T1000 (cell line): ENCODE results near the gene GGNBP2.

ENCODE experiments used
- DNase-seq: peaks from one replicate; lab custom pipeline; 2025; ENCODE audit warnings: mixed read lengths; lab: John Stamatoyannopoulos, UW

Gene GGNBP2

GRCh38 chr17:36566081-36566480 is 21.4 kb downstream of the GGNBP2 start:
- DNase-seq, result no peak

GRCh38 chr17:36575028-36575427 is 30.3 kb downstream of the GGNBP2 start:
- DNase-seq, result no peak

GRCh38 chr17:36576793-36577192 is 32.1 kb downstream of the GGNBP2 start:
- no peak for DNase-seq

GRCh38 chr17:36578671-36579070 is 34.0 kb downstream of the GGNBP2 start:
- no peak for DNase-seq

GRCh38 chr17:36583787-36584186 is 39.1 kb downstream of the GGNBP2 start:
- DNase-seq, result no peak

- DNase-seq, result no peak
Observed at GRCh38 chr17:36586138-36586537, 41.4 kb downstream of the GGNBP2 start.

GRCh38 chr17:36590082-36590481 is 45.4 kb downstream of the GGNBP2 start:
- DNase-seq, result no peak

GRCh38 chr17:36591434-36592315 is 47.0 kb downstream of the GGNBP2 start, which contains the start of gene DHRS11:
Gene DHRS11, plus strand, starts transcription at chr17:36591879. Its CDS starts 131 bp downstream, at chr17:36592010.
- peak; percentile 69 for DNase-seq

GRCh38 chr17:36592316-36592715 is 47.6 kb downstream of the GGNBP2 start:
- DNase-seq, result no peak

GRCh38 chr17:36592716-36593321 is 48.1 kb downstream of the GGNBP2 start:
- no peak for DNase-seq

GRCh38 chr17:36593656-36594316 is 49.1 kb downstream of the GGNBP2 start:
- DNase-seq, result no peak

- no peak for DNase-seq
Observed at GRCh38 chr17:36594626-36595401, 50.1 kb downstream of the GGNBP2 start.

- no peak for DNase-seq
Observed at GRCh38 chr17:36597226-36597625, 52.5 kb downstream of the GGNBP2 start.

- no peak for DNase-seq
Observed at GRCh38 chr17:36597866-36598777, 53.4 kb downstream of the GGNBP2 start.

GRCh38 chr17:36598951-36599401 is 54.3 kb downstream of the GGNBP2 start:
- DNase-seq, result no peak

GRCh38 chr17:36599546-36600250 is 55.0 kb downstream of the GGNBP2 start:
- no peak for DNase-seq

GRCh38 chr17:36600465-36600864 is 55.7 kb downstream of the GGNBP2 start:
- no peak for DNase-seq

GRCh38 chr17:36600936-36601302 is 56.2 kb downstream of the GGNBP2 start:
- no peak for DNase-seq

GRCh38 chr17:36601303-36602029 is 56.7 kb downstream of the GGNBP2 start, which contains the start of gene MRM1:
Gene MRM1, plus strand, starts transcription at chr17:36601583. Its CDS starts 228 bp downstream, at chr17:36601811.
- peak; percentile 86 for DNase-seq
